ENCODE measurements around the gene SELPLG. TPM values are rescaled to one million over a fixed set of nuclear protein-coding genes. Genes with fewer than 3 reads are reported as not detected.

The SELPLG gene
- total RNA-seq, 1 experiment from 2014 or later, result 0.34 TPM

DNA sequence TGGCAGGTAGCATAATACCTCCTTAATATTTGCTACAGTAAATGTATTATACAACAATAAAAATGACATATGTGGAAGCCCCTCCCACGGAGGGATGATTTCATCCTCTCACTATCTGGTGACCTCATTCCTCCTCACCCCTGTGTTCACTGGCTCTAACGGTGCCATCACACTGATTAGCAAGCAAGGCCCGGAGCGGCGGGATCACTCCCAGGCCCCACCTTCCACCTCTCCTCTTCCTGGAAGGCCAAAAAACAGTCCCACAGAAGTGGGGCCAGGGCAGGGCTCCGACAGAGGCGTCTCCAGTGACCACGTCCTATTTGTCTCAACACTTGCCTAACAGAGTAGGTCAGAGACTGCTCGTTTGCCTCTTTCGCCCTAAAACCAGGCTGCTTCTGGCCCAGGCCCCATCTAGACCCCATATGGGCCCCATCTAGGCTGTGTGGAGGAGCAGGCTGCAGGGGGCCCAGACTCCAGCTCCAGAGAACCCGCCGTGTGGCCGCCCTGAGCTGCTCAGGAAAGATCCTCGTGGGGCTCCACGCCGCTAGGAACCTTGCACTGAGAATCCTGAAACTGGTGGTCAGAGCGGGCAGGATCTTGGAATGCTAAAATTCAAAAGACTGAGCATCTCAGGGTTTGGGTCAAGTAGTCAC is 3.7 kb downstream of the SELPLG start:
- no peaks in the 10 kb centered on the region for H3K4me1 ChIP-seq (ENCODE audit: insufficient read depth, low read length, poor library complexity, severe bottlenecking)
- no peaks in the 10 kb centered on the region for H3K9me3 ChIP-seq (ENCODE audit: low read depth, low read length, poor library complexity, severe bottlenecking)
- no peak for DNase-seq (ENCODE audit: low spot score)
- H3K36me3 ChIP-seq (ENCODE audit: insufficient read depth, low read length, poor library complexity, severe bottlenecking), result no peaks in the 10 kb centered on the region
- TF ChIP-seq, protein P1, sequence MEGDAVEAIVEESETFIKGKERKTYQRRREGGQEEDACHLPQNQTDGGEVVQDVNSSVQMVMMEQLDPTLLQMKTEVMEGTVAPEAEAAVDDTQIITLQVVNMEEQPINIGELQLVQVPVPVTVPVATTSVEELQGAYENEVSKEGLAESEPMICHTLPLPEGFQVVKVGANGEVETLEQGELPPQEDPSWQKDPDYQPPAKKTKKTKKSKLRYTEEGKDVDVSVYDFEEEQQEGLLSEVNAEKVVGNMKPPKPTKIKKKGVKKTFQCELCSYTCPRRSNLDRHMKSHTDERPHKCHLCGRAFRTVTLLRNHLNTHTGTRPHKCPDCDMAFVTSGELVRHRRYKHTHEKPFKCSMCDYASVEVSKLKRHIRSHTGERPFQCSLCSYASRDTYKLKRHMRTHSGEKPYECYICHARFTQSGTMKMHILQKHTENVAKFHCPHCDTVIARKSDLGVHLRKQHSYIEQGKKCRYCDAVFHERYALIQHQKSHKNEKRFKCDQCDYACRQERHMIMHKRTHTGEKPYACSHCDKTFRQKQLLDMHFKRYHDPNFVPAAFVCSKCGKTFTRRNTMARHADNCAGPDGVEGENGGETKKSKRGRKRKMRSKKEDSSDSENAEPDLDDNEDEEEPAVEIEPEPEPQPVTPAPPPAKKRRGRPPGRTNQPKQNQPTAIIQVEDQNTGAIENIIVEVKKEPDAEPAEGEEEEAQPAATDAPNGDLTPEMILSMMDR (conservative IDR thresholded peaks at IDR 0.05; ENCODE audit: low read depth, low read length), result no peak
- no peak for TF ChIP-seq EZH2 (IDR thresholded peaks at IDR 0.05; ENCODE audit: borderline replicate concordance, low read depth, low read length, poor library complexity, severe bottlenecking)
- intact Hi-C loops (cut with micrococcal nuclease; ENCODE audit: unreplicated experiment), result no loop called here
- H3K27ac ChIP-seq (ENCODE audit: low read depth, low read length, poor library complexity, severe bottlenecking), result no peak overlapping the region
- CTCF ChIA-PET, result no interaction called here
- BruUV-seq (replicated peaks), result no TSS peak
- no peaks in the 10 kb centered on the region for H3K27me3 ChIP-seq (replicated peaks; ENCODE audit: insufficient read depth, low read depth, low read length, poor library complexity)
- no peak overlapping the region for H3K4me3 ChIP-seq (ENCODE audit: low read depth, low read length, poor library complexity, severe bottlenecking)
- POLR2A ChIA-PET (ENCODE audit: low non-redundant PET), result no interaction called here

DNA sequence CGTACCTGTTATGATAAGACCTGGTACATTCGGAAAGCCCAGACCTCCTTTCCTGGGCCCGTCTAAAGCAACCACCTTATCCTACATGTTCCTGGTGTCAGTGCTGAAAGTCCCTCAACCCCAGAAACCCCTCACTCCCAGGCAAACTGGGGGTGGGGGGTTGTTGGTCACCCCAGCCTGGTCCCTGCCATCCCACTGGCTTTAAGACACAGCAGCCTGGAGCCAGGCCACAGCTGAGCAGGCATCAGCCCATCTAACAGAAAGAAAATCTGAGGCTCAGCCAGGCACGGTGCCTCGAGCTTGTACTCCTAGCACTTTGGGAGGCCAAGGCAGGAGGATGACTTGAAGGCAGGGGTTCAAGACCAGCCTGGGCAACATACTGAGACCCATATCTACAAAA is 4.5 kb downstream of the SELPLG start:
- Histone ChIP-seq H3K9me3 (ENCODE audit: low read depth, low read length, poor library complexity, severe bottlenecking) (no peaks in the 10 kb centered on the region), H3K4me3 (ENCODE audit: low read depth, low read length, poor library complexity, severe bottlenecking) (no peak overlapping the region), H3K27ac (ENCODE audit: low read depth, low read length, poor library complexity, severe bottlenecking) (no peak overlapping the region), H3K36me3 (ENCODE audit: insufficient read depth, low read length, poor library complexity, severe bottlenecking) (no peaks in the 10 kb centered on the region), H3K27me3 (replicated peaks; ENCODE audit: insufficient read depth, low read depth, low read length, poor library complexity) (no peaks in the 10 kb centered on the region), H3K4me1 (ENCODE audit: insufficient read depth, low read length, poor library complexity, severe bottlenecking) (no peaks in the 10 kb centered on the region)
- TF ChIP-seq, protein P1 (conservative IDR thresholded peaks at IDR 0.05; ENCODE audit: low read depth, low read length), result no peak
- TF ChIP-seq EZH2 (IDR thresholded peaks at IDR 0.05; ENCODE audit: borderline replicate concordance, low read depth, low read length, poor library complexity, severe bottlenecking), result no peak
- POLR2A ChIA-PET (ENCODE audit: low non-redundant PET), result no interaction called here
- CTCF ChIA-PET, result no interaction called here
- intact Hi-C loops (cut with micrococcal nuclease; ENCODE audit: unreplicated experiment), result no loop called here
- no peak for DNase-seq (ENCODE audit: low spot score)
- BruUV-seq (replicated peaks), result no TSS peak

DNA sequence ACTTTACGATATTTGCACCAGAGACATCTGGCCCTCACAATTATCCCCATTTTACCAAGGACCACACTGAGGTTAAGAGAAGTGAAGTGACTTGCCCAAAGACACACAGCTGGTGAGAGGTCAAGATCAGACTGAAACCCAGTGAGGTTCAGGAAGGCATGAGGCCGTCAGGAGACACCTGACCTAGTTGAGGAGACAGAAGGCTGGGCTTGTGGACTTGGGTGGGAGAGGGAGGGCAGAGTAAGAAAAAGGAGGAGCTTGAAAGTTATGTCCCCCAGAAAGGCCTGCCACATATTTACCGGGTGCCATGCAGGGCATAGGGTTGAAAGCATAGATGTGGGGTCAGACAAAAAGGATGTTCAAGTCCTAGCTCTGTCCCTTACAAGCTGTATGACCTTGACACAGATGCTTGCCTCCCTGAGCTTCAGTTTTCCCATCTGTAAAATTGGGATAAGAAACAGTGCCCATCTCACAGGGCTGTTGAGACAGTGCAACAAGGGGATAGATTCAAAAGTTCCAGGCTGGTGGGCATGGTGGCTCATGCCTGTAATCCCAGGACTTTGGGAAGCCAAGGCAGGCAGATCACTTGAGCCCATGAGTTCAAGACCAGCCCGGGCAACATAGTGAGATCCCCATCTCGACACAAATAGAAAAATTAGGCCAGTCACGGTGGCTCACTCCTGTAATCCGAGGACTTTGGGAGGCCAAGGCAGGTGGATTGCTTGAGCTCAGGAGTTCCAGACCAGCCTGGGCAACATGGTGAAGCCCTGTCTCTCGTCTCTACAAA is 6.4 kb downstream of the SELPLG start:
- Histone ChIP-seq H3K36me3 (ENCODE audit: insufficient read depth, low read length, poor library complexity, severe bottlenecking) (no peaks in the 10 kb centered on the region), H3K4me1 (ENCODE audit: insufficient read depth, low read length, poor library complexity, severe bottlenecking) (no peaks in the 10 kb centered on the region), H3K9me3 (ENCODE audit: low read depth, low read length, poor library complexity, severe bottlenecking) (no peaks in the 10 kb centered on the region), H3K27ac (ENCODE audit: low read depth, low read length, poor library complexity, severe bottlenecking) (no peak overlapping the region), H3K27me3 (replicated peaks; ENCODE audit: insufficient read depth, low read depth, low read length, poor library complexity) (no peaks in the 10 kb centered on the region), H3K4me3 (ENCODE audit: low read depth, low read length, poor library complexity, severe bottlenecking) (no peak overlapping the region)
- TF ChIP-seq, protein P1 (conservative IDR thresholded peaks at IDR 0.05; ENCODE audit: low read depth, low read length), result no peak
- no peak for TF ChIP-seq EZH2 (IDR thresholded peaks at IDR 0.05; ENCODE audit: borderline replicate concordance, low read depth, low read length, poor library complexity, severe bottlenecking)
- DNase-seq (ENCODE audit: low spot score), result no peak
- CTCF ChIA-PET, result no interaction called here
- BruUV-seq (replicated peaks), result no TSS peak
- intact Hi-C loops (cut with micrococcal nuclease; ENCODE audit: unreplicated experiment), result no loop called here
- POLR2A ChIA-PET (ENCODE audit: low non-redundant PET), result no interaction called here

Data from A673 (cell line).